ENCODE measurements around the gene FOXA3. TPM values are rescaled to one million over a fixed set of nuclear protein-coding genes. Genes with fewer than 3 reads are reported as not detected.

The FOXA3 gene
- total and polyA plus RNA-seq, 11 donors = 0.07 TPM; not detected in 10

DNA sequence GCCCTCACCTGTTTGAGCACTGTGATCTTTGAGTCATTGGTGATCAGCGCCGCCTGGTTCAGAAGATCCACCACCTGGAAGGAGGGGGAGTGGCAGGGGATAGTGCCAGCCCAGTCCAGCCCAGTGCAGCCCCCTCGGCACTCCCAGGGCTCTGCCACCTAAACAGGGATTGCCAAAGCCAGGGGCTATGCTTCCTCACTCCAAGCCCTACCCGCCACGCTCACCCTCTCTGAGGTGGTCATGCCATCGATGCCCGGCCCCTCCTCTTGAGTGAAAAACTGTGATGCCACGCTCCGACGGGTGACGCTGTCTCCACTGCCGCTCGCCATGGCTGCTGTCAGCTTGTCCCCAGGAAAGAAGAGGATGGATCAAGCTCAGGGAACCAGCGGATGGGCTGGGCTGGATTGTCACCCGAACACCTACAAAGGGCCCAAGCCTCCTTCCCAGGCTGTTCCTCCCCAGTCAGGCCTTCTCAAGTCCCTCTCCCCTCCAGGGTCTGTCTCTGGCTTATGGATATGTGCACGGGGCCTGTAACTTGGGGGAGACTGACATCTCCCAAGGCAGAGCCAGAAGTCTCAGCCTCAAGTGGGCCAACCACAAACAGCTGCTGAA lies 9.9 kb upstream of the FOXA3 start:
- ATAC-seq = peak in 1 of 4 donors; percentile 16
- 90 to 95% (median 94%) methylated on average over 15 to 16 of the region's 16 CpGs for WGBS, 4 donors
- no peaks in the 10 kb centered on the region for H3K27me3 ChIP-seq
- peaks cover 0 to 93% (median 70%) of the 10 kb centered on the region in 9 donors for H3K36me3 ChIP-seq
- H3K4me3 ChIP-seq = no peak overlapping the region
- no peaks in the 10 kb centered on the region for H3K4me1 ChIP-seq
- H3K27ac ChIP-seq = no peak overlapping the region
- no peaks in the 10 kb centered on the region for H3K9me3 ChIP-seq
- no peak for DNase-seq
- intact Hi-C loops (cut with DNase I) = no loop called here
- TF ChIP-seq, protein P1, sequence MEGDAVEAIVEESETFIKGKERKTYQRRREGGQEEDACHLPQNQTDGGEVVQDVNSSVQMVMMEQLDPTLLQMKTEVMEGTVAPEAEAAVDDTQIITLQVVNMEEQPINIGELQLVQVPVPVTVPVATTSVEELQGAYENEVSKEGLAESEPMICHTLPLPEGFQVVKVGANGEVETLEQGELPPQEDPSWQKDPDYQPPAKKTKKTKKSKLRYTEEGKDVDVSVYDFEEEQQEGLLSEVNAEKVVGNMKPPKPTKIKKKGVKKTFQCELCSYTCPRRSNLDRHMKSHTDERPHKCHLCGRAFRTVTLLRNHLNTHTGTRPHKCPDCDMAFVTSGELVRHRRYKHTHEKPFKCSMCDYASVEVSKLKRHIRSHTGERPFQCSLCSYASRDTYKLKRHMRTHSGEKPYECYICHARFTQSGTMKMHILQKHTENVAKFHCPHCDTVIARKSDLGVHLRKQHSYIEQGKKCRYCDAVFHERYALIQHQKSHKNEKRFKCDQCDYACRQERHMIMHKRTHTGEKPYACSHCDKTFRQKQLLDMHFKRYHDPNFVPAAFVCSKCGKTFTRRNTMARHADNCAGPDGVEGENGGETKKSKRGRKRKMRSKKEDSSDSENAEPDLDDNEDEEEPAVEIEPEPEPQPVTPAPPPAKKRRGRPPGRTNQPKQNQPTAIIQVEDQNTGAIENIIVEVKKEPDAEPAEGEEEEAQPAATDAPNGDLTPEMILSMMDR (IDR thresholded peaks at IDR 0.05) = no peak
- no peak for TF ChIP-seq POLR2A (IDR thresholded peaks at IDR 0.05)

DNA sequence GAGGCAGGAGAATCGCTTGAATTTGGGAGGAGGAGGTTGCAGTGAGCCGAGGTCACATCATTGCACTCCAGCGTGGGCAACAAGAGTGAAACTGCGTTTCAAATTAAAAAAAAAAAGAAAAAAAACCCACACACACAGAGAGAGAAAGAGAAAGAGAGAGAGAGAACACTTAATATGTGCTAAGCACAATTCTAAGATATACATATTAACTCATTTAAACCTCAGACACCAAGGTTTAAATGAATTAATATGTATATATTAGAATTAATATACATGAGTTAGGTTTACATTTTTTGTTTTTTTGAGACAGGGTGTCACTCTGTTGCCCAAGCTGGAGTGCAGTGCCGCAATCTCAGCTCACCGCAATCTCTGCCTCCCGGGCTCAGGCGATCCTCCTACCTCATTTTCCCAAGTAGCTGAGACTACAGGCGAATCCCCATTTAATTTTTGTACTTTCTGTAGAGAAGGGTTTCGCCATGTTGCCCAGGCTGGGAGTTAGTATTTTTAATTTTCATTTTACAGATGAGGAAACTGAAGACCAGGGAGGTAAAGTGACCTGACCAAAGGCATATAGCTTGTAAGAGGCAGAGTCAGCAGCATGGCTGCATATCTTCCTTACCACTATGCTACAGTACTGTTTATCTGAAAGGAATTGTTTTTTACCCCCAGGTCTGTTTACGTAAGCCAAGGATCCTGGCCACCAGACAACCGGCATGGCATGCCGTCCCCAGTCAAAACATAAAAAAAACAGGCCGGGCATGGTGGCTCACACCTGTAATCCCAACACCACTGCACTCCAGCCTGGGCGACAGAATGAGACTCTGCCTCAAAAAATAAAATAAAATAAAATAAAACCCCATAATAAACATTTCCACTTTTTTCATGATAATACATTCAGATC lies 3.5 kb upstream of the FOXA3 start:
- intact Hi-C loops (cut with DNase I) = loop anchor here in 1 of 10 donors (5.0 kb wide), 1 partner anchor 157 kb away; no protein-coding TSS in a partner anchor
- DNase-seq = no peak
- no peak overlapping the region for H3K4me3 ChIP-seq
- no peaks in the 10 kb centered on the region for H3K9me3 ChIP-seq
- TF ChIP-seq, protein P1 (IDR thresholded peaks at IDR 0.05) = no peak
- no peak for TF ChIP-seq POLR2A (IDR thresholded peaks at IDR 0.05)
- H3K27ac ChIP-seq = no peak overlapping the region
- H3K27me3 ChIP-seq = peaks cover 8 to 22% (median 16%) of the 10 kb centered on the region in 9 donors
- H3K36me3 ChIP-seq = peaks cover 0 to 47% (median 24%) of the 10 kb centered on the region in 9 donors
- no peak for ATAC-seq
- 90 to 93% (median 92%) methylated on average over 14 to 15 of the region's 15 CpGs for WGBS, 4 donors
- H3K4me1 ChIP-seq = peaks cover 0 to 28% (median 21%) of the 10 kb centered on the region in 12 donors

DNA sequence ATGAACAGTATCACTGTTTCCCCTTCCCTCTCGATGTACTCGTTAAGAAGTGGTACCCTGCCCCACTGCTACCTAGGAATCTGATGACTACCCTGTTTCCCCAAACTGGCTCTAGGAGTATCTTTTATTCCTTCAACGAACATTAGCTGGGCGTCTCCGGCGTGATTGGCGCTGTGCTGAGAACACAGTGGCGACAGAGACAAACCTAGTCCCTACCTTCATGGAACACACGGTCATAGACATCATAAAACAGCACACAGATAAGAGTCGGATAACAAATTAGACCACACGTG lies 1.9 kb upstream of the FOXA3 start:
- no peak for DNase-seq
- TF ChIP-seq, protein P1 (IDR thresholded peaks at IDR 0.05) = no peak
- no peak for TF ChIP-seq POLR2A (IDR thresholded peaks at IDR 0.05)
- intact Hi-C loops (cut with DNase I) = loop anchor here in 1 of 10 donors (5.0 kb wide), 1 partner anchor 155 kb away; no protein-coding TSS in a partner anchor
- Histone ChIP-seq H3K4me1 (peaks cover 0 to 28% (median 21%) of the 10 kb centered on the region in 12 donors), H3K4me3 (peak overlapping the region; percentile 65 to 98 (median 92)), H3K27ac (peak overlapping the region; percentile 80 to 96 (median 92)), H3K36me3 (peaks cover 0 to 33% (median 21%) of the 10 kb centered on the region in 9 donors), H3K9me3 (no peaks in the 10 kb centered on the region), H3K27me3 (peaks cover 8 to 27% (median 16%) of the 10 kb centered on the region in 9 donors)
- ATAC-seq = no peak
- WGBS, 4 donors = 0 to 2% (median 1%) methylated on average over 11 of the region's 11 CpGs
